Measurements from ENCODE around the gene PHETA2.
"Not testable (repeated sequence)": the region's sequence is repeated elsewhere in the genome, so short reads cannot be mapped to it uniquely, and the experiment has no call there.

The PHETA2 gene

DNA sequence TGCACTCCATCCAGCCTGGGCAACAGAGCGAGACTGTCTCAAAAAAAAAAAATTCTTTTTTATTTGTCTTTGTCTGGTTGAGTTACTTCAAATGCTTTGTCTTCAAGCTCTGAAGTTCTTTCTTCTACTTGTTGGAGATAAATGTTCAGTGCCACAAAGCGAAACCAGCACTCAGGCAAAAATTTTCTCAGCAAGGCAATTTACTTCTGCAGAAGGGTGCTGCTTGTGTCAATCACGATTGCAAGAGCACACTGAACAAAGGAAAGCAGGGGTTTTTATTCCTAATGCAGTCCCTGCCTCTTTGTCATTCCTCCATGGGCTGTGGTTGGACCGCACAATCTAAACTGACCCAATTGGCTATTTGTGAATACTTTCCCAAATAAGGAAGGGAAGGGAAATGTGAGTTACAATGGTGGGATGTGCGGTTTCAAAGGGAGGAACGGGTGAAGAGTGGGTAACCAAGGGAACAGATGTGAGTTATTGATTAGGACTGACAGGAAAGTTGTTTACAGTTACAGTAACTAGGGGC, 30.3 kb downstream of the PHETA2 start:
- not testable (repeated sequence) for DNase-seq (ENCODE audit: low spot score)

DNA sequence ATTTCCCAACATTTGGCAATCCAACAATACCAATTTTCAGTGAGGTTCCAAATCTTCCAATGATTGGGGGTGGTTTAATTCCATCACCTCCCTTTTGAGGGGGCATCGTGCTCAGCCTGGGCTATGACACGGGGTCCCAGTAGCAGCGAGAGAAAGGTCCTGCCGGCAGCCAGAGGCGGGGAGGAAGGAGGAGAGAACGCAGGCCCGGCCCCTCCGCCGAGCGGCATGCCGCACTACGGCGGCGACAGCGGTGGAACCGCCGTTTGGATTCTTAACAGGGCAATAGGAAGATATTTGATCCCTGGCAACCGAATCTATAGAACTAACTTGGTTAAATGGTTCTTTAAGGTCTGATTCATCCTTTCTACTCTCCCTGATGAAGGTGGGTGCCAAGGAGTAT, 34.8 kb downstream of the PHETA2 start:
- no peak for DNase-seq (ENCODE audit: low spot score)

DNA sequence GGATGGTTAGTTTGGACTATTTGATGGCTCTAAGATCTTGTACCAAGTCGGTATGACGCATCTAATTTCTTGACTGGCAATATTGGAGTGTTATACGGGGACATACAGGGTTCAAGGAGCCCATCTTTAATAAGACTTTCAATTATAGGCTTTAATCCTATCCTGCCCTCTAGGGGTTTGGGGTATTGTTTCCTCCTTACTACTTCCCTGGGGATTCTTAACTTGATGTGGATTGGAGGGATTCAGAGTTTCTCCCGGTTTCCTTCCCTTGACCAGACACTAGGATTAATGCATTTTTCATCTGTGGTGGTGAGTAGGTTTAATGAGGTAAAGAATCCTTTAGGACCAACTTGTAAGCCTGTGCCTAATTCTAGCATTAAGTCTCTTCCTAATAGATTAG, 37.8 kb downstream of the PHETA2 start:
- DNase-seq (ENCODE audit: low spot score) = no peak

DNA sequence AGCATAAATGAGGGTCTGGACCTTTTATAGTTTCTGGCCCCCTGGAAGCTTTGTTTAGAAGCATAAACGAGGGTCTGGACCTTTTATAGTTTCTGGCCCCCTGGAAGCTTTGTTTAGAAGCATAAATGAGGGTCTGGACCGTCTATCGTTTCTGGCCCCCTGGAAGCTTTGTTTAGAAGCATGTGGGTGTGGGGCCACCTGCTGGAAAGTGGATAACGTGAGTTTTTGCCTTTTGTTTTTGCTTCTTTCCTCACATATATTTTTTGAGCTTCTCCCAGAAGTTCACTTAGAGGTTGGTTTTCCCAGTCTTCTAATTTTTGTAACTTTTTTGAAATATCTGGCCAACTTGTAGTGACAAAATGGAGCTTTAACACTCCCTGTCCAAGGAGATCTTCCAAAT, 38.7 kb downstream of the PHETA2 start:
- not testable (repeated sequence) for DNase-seq (ENCODE audit: low spot score)

DNA sequence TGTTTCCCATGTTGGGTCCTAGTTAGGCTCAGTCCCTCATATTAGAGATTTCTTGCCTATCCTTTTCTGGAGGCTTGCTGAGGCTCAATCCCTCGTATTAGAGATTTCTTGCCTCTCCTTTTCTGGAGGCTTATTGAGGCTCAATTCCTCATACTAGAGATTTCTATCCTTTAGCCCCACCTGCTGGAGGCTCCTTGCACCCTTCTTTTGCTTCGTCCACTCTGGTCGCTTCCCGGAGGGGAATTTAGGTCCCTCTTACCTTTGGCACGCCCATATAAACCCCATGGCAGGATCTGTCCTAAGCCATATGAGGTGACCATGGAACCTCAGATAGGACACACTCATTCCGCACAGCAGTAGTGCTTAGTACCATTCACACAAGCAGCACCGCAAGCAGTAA, 40.7 kb downstream of the PHETA2 start:
- DNase-seq (ENCODE audit: low spot score) = no peak

DNA sequence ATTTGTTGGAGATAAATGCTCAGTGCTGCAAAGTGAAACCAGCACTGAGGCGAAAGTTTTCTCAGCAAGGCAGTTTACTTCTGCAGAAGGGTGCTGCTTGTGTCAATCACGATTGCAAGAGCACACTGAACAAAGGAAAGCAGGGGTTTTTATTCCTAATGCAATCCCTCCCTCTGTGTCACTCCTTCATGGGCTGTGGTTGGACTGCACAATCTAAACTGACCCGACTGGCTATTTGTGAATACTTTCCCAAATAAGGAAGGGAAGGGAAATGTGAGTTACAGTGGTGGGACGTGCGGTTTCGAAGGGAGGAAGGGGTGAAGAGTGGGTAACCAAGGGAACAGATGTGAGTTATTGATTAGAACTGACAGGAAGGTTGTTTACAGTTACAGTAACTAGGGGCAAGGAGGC, 41.4 kb downstream of the PHETA2 start:
- not testable (repeated sequence) for DNase-seq (ENCODE audit: low spot score)

DNA sequence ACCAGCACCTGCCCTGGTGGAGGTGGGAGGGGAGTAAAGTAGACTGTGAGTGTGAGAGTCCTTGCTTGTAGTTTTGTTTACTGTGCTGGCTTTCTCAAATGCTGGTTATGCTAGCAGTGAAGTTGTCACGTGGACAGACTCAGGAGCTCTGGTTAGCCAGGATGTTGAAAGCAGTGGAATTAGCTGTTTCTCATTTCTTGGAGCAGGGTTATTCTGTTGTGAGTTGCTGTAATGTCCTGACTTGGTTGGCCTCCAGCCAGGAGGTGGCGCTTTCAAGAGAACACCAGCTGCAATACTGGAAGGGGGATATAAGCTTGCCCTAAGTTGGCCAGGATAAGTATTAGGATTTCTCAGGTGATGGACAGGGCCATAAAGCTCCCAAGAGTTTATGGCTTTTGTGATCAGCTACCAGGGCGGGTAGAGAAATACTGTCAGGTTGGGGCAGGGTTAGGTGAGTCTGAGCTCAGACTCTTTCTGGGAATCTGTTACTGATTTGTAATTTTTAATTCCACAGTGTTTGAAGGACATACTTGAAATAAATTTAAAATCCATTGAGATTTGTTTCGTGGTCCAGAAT, 42.9 kb downstream of the PHETA2 start:
- DNase-seq (ENCODE audit: low spot score) = no peak

DNA sequence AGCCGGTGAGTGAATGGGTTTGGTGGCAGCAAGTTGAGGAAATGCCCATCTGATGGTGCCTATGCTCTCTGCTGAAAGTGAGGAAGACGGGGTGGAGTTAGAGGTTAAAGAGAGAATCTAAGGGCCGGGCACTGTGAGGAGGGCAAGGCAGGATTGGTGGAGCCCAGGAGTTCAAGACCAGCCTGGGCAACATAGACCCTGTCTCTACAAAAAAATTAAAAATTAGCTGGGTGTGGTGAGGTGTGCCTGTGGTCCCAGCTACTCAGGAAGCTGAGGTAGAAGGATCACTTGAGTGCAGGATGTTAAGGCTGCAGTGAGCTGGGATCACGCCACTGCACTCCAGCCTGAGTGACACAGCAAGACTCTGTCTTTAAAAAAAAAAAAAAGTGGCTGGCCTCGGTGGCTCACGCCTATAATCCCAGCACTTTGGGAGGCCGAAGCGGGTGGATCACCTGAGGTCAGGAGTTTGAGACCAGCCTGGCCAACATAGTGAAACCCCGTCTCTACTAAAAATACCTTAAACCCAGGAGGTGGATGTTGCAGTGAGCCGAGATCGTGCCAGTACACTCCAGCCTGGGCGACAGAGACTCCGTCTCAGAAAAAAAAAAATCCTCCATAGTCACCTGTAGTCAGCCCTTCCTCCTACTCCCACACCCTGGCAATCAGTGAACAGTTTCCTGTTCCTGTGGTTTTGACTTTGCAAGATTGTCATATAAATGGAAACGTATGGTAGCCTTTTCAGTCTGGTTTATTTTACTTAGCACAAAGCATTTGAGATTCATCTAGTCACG, 46.4 kb downstream of the PHETA2 start:
- DNase-seq (ENCODE audit: low spot score) = not testable (repeated sequence)

DNA sequence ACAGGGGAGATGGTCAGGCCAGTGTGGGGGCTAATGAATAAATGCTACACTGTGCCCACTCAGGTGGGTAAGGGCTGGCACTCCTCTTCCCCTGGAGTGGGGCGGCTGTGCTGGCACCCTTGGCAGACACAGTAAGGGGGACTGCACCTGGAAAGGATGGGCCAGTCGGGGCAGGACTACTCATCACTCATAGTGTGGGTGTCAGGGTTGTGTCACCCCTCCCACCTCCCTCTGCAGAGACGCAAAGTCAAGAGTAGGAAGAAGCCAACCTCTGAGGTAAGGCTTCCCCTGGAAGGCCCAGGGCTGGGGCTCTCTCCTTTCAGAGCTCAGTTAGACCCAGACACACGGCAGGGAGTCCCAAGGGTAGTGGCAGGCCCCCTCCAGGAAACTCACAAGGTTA, 49.5 kb downstream of the PHETA2 start:
- not testable (repeated sequence) for DNase-seq (ENCODE audit: low spot score)

DNA sequence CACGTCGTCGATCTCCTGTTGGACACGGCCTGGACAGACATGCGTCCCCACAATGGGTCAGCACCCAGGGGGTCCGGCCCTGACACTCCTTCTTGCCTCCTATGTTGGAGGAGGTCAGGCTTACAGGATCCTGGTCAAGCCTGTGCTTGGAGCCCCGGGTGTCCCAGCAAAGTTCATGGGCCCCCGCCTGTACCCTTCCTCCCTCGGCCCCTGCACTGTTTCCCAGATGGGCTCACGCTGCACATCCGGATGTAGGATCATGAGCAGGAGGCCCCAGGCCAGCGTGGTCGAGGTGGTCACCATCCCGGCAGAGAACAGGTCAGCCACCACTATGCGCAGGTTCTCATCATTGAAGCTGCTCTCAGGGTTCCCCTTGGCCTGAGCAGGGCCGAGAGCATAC, 53.6 kb downstream of the PHETA2 start:
- DNase-seq (ENCODE audit: low spot score) = no peak

DNA sequence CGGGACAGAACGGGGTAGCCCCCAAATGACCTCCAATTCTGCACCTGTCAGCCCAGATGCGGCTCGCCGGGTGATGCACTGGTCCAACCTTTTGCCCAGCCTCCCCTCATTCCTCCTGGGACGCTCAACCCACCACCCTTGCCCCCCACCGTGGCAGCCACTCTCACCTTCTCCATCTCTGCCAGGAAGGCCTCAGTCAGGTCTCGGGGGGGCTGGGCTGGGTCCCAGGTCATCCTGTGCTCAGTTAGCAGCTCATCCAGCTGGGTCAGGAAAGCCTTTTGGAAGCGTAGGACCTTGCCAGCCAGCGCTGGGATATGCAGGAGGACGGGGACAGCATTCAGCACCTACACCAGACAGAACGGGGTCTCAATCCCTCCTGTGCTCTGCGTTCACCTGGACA, 54.0 kb downstream of the PHETA2 start:
- DNase-seq (ENCODE audit: low spot score) = not testable (repeated sequence)
